ENCODE measurements around the gene NT5C2.

The NT5C2 gene

GRCh38 chr10:103235775-103236174 lies 42.7 kb upstream of the NT5C2 start:
- no peak for TF ChIP-seq CTCF (IDR thresholded peaks at IDR 0.05; ENCODE audit: borderline replicate concordance, extremely low read depth, low read length, poor library complexity, severe bottlenecking)
- TF ChIP-seq EZH2 (IDR thresholded peaks at IDR 0.05; ENCODE audit: borderline replicate concordance, low read depth, low read length, severe bottlenecking), result no peak
- Histone ChIP-seq H3K27me3 (ENCODE audit: insufficient read depth, low read length, poor library complexity) (no peaks in the 10 kb centered on the region), H3K36me3 (ENCODE audit: insufficient read depth, low read length) (no peaks in the 10 kb centered on the region), H2AFZ (ENCODE audit: low read depth, low read length) (no peak overlapping the region), H3K27ac (ENCODE audit: low read length) (no peak overlapping the region), H4K20me1 (ENCODE audit: insufficient read depth, low read length) (no peaks in the 10 kb centered on the region), H3K79me2 (ENCODE audit: insufficient read depth, low read length) (no peaks in the 10 kb centered on the region), H3K9ac (ENCODE audit: low read depth, low read length) (no peak overlapping the region), H3K4me3 (ENCODE audit: low read depth in 1 of 2, low read length in 2 of 2) (no peak overlapping the region), H3K9me3 (ENCODE audit: insufficient read depth, low read length, severe bottlenecking) (no peaks in the 10 kb centered on the region), H3K4me2 (ENCODE audit: insufficient read depth, low read length) (no peak overlapping the region), H3K4me1 (ENCODE audit: insufficient read depth, low read length) (no peaks in the 10 kb centered on the region)
- no peak for ATAC-seq (ENCODE audit: insufficient read depth, low read depth)
- DNase-seq, result no peak

DNA sequence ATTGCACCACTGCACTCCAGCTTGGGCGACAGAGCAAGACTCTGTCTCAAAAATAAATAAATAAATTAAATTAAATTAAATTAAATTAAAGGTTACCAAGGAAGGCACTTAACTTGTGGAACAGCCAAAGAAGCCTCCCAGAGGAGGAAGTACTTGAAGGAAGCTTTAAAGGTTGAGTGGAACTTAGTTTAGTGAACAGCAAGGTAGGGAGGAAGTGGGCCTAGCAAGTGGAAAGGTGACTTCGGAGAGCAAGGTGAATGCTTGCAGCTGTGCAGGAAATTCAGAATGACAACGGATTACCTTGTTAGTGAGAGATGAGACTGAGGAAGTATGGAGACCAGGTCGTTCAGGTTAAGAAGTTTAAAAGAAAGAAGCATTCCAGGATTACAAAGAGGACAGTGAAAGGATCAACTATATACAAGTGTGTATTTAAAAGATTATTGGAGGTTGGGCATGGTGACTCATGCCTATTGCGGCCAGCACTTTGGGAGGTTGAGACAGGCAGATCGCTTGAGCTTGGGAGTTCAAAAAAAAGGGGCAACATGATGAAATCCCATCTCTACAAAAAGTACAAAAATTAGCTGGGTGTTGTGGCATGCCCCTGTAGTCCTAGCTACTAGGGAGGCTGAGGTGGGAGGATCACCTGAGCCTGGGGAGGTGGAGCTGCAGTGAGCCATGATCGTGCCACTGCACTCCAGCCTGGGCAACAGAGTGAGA lies 39.9 kb upstream of the NT5C2 start:
- no peak overlapping the region for H3K4me3 ChIP-seq (ENCODE audit: low read depth in 1 of 2, low read length in 2 of 2)
- no peaks in the 10 kb centered on the region for H3K9me3 ChIP-seq (ENCODE audit: insufficient read depth, low read length, severe bottlenecking)
- H3K4me2 ChIP-seq (ENCODE audit: insufficient read depth, low read length), result no peak overlapping the region
- H3K4me1 ChIP-seq (ENCODE audit: insufficient read depth, low read length), result no peaks in the 10 kb centered on the region
- no peak overlapping the region for H3K9ac ChIP-seq (ENCODE audit: low read depth, low read length)
- H3K27me3 ChIP-seq (ENCODE audit: insufficient read depth, low read length, poor library complexity), result no peaks in the 10 kb centered on the region
- TF ChIP-seq EZH2 (IDR thresholded peaks at IDR 0.05; ENCODE audit: borderline replicate concordance, low read depth, low read length, severe bottlenecking) (no peak), CTCF (IDR thresholded peaks at IDR 0.05; ENCODE audit: borderline replicate concordance, extremely low read depth, low read length, poor library complexity, severe bottlenecking) (no peak)
- DNase-seq (no peak), ATAC-seq (ENCODE audit: insufficient read depth, low read depth) (no peak)
- H3K79me2 ChIP-seq (ENCODE audit: insufficient read depth, low read length), result no peaks in the 10 kb centered on the region
- no peak overlapping the region for H3K27ac ChIP-seq (ENCODE audit: low read length)
- H4K20me1 ChIP-seq (ENCODE audit: insufficient read depth, low read length), result no peaks in the 10 kb centered on the region
- no peaks in the 10 kb centered on the region for H3K36me3 ChIP-seq (ENCODE audit: insufficient read depth, low read length)
- no peak overlapping the region for H2AFZ ChIP-seq (ENCODE audit: low read depth, low read length)

DNA sequence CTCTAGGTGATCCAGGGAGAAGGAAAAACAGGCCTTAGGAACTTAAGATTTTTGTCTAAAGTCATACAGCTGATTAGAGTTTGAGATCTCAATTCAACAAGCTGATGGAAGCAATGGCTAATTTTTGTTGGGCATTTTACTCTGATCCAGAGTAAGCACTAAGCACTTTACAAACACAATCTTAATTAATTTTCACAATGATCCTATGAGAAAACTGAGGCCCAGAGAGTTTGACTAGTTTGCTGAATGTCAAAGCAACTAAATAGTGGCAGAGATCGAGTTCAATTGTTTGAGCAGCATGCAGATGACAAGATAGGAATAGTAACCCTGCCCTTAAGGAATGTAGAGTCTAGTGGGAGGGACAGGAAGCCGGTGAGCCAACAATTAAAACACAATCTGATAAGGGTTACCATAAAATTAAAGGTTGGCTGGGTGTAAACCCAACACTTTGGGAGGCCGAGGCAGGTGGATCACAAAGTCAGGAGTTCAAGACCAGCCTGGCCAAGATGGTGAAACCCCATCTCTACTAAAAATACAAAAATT lies 39.1 kb upstream of the NT5C2 start:
- ATAC-seq (ENCODE audit: insufficient read depth, low read depth) (no peak), DNase-seq (no peak)
- Histone ChIP-seq H3K4me2 (ENCODE audit: insufficient read depth, low read length) (no peak overlapping the region), H3K9ac (ENCODE audit: low read depth, low read length) (no peak overlapping the region), H3K4me3 (ENCODE audit: low read depth in 1 of 2, low read length in 2 of 2) (no peak overlapping the region), H3K9me3 (ENCODE audit: insufficient read depth, low read length, severe bottlenecking) (no peaks in the 10 kb centered on the region), H2AFZ (ENCODE audit: low read depth, low read length) (no peak overlapping the region), H3K27ac (ENCODE audit: low read length) (no peak overlapping the region), H3K4me1 (ENCODE audit: insufficient read depth, low read length) (no peaks in the 10 kb centered on the region), H4K20me1 (ENCODE audit: insufficient read depth, low read length) (no peaks in the 10 kb centered on the region), H3K79me2 (ENCODE audit: insufficient read depth, low read length) (no peaks in the 10 kb centered on the region), H3K36me3 (ENCODE audit: insufficient read depth, low read length) (no peaks in the 10 kb centered on the region), H3K27me3 (ENCODE audit: insufficient read depth, low read length, poor library complexity) (no peaks in the 10 kb centered on the region)
- TF ChIP-seq CTCF (IDR thresholded peaks at IDR 0.05; ENCODE audit: borderline replicate concordance, extremely low read depth, low read length, poor library complexity, severe bottlenecking), result no peak
- TF ChIP-seq EZH2 (IDR thresholded peaks at IDR 0.05; ENCODE audit: borderline replicate concordance, low read depth, low read length, severe bottlenecking), result no peak

Measured in DND-41 (cell line).